Lower lobe of right lung (tissue), 2 donors: ENCODE results near the gene FAXC. TPM values are rescaled to one million over a fixed set of nuclear protein-coding genes. Genes with fewer than 3 reads are reported as not detected.
"Not testable (repeated sequence)": the region's sequence is repeated elsewhere in the genome, so short reads cannot be mapped to it uniquely, and the experiment has no call there.

Experiments used
- ATAC-seq, 2 donors: fragments of 200-7000 bp; cut with Tn5 transposase; one replicate each; pipeline ENCODE4 v1.9.1; 2020 to 2022; ENCODE audit warnings: mild to moderate bottlenecking in 2 of 2, moderate library complexity in 2 of 2
- DNase-seq: peaks from one replicate; pipeline ENCODE4 v3.0.0-alpha.2; 2020
- H3K27ac ChIP-seq: fragments of 200-600 bp; one replicate; pipeline ENCODE4 v1.8.0; 2022
- H3K27me3 ChIP-seq: fragments of 200-600 bp; one replicate; pipeline ENCODE4 v1.8.0; 2022; ENCODE audit warnings: low read depth
- H3K36me3 ChIP-seq: fragments of 200-600 bp; one replicate; pipeline ENCODE4 v1.8.0; 2022; ENCODE audit warnings: mild to moderate bottlenecking
- H3K4me1 ChIP-seq: fragments of 200-600 bp; one replicate; pipeline ENCODE4 v1.8.0; 2022
- H3K4me3 ChIP-seq: fragments of 200-600 bp; one replicate; pipeline ENCODE4 v1.8.0; 2022; ENCODE audit warnings: mild to moderate bottlenecking
- H3K9me3 ChIP-seq: fragments of 200-600 bp; one replicate; pipeline ENCODE4 v1.8.0; 2022
- CTCF ChIP-seq: fragments of 200-600 bp; IDR thresholded peaks from one replicate; pipeline ENCODE4 v1.8.0; 2022; ENCODE audit warnings: antibody characterized with exemption, mild to moderate bottlenecking
- intact Hi-C: fragments of 100-400 bp; cut with DNase I; formaldehyde crosslinking; loops from one replicate; pipeline ENCODE4 v1.11.0; 2022
- total RNA-seq: library from RNA; stranded (reverse); fragmentation: NEBNext Ultra II Directional; extraction: Animal tissue kit (Norgen Biotek cat#: 25700); gene quantifications from one replicate; pipeline ENCODE4 v1.2.1, GENCODE V29; 2021
- donor health status: DM: no; HTN: yes; CAD: no; lungs with severe emphysema.

The FAXC gene
- total RNA-seq, 1 donor from 2014 or later = 4.3 TPM

- DNase-seq = no peak
- Histone ChIP-seq H3K36me3 (no peaks in the 10 kb centered on the region), H3K27ac (no peak overlapping the region), H3K4me1 (no peaks in the 10 kb centered on the region), H3K4me3 (no peak overlapping the region), H3K9me3 (no peaks in the 10 kb centered on the region), H3K27me3 (no peaks in the 10 kb centered on the region)
- no peak for ATAC-seq
- no peak for TF ChIP-seq CTCF
- intact Hi-C loops = no loop called here
Measured at GRCh38 chr6:99341862-99342455, 7.5 kb downstream of the FAXC start.

GRCh38 chr6:99338188-99338587, 11.3 kb downstream of the FAXC start:
- no peaks in the 10 kb centered on the region for H3K27me3 ChIP-seq
- no peaks in the 10 kb centered on the region for H3K4me1 ChIP-seq
- TF ChIP-seq CTCF = no peak
- no peaks in the 10 kb centered on the region for H3K9me3 ChIP-seq
- ATAC-seq (no peak), DNase-seq (no peak)
- H3K4me3 ChIP-seq = no peak overlapping the region
- H3K27ac ChIP-seq = no peak overlapping the region
- no peaks in the 10 kb centered on the region for H3K36me3 ChIP-seq
- intact Hi-C loops = no loop called here

GRCh38 chr6:99335298-99335697, 14.2 kb downstream of the FAXC start:
- H3K9me3 ChIP-seq, intact Hi-C loops, H3K4me3 ChIP-seq, H3K27me3 ChIP-seq, H3K4me1 ChIP-seq, DNase-seq, H3K27ac ChIP-seq, H3K36me3 ChIP-seq, ATAC-seq: not testable (repeated sequence)

- peak in 1 of 2 donors; percentile 71 for ATAC-seq
- TF ChIP-seq CTCF = peak; percentile 32
- Histone ChIP-seq H3K4me3 (no peak overlapping the region), H3K27ac (no peak overlapping the region), H3K4me1 (no peaks in the 10 kb centered on the region), H3K27me3 (no peaks in the 10 kb centered on the region), H3K36me3 (no peaks in the 10 kb centered on the region), H3K9me3 (no peaks in the 10 kb centered on the region)
- DNase-seq = no peak
- intact Hi-C loops = no loop called here
Measured at GRCh38 chr6:99334526-99335127, 14.8 kb downstream of the FAXC start.

- H3K27me3 ChIP-seq = no peaks in the 10 kb centered on the region
- no peak for ATAC-seq
- H3K4me1 ChIP-seq = no peaks in the 10 kb centered on the region
- no peak overlapping the region for H3K27ac ChIP-seq
- no peaks in the 10 kb centered on the region for H3K9me3 ChIP-seq
- no peaks in the 10 kb centered on the region for H3K36me3 ChIP-seq
- DNase-seq = no peak
- intact Hi-C loops = no loop called here
- H3K4me3 ChIP-seq = no peak overlapping the region
- no peak for TF ChIP-seq CTCF
Measured at GRCh38 chr6:99333068-99333467, 16.4 kb downstream of the FAXC start.

GRCh38 chr6:99331531-99331930, 17.9 kb downstream of the FAXC start:
- H3K4me3 ChIP-seq = no peak overlapping the region
- no peaks in the 10 kb centered on the region for H3K9me3 ChIP-seq
- H3K27ac ChIP-seq = no peak overlapping the region
- no peaks in the 10 kb centered on the region for H3K36me3 ChIP-seq
- H3K27me3 ChIP-seq = no peaks in the 10 kb centered on the region
- H3K4me1 ChIP-seq = no peaks in the 10 kb centered on the region
- TF ChIP-seq CTCF = no peak
- DNase-seq = no peak
- ATAC-seq = no peak
- intact Hi-C loops = no loop called here
